Tibial artery (tissue), 4 donors: Measurements from ENCODE around the gene TRHDE.

Source experiments
- DNase-seq, 2 donors: peaks; one replicate each; pipeline ENCODE4 v3.0.0-alpha.2; 2019
- H3K27ac ChIP-seq, 2 donors: fragments of 200-600 bp; sonication (generic) in 1 of 2; 1 replicate in 1 of 2; 2 replicates in 1 of 2; pipeline ENCODE4 v1.5.1; 2018 to 2019; ENCODE audit warnings: mild to moderate bottlenecking in 1 of 2
- H3K27me3 ChIP-seq, 2 donors: fragments of 200-600 bp; sonication (generic) in 1 of 2; one replicate each; pipeline versions ENCODE4 v1.5.1 to v1.6.0; 2016 to 2019
- H3K36me3 ChIP-seq, 3 donors: fragments of 200-600 bp; sonication (generic) in 2 of 3; one replicate each; pipeline ENCODE4 v1.5.1; 2016 to 2019; ENCODE audit warnings: mild to moderate bottlenecking in 2 of 3
- H3K4me1 ChIP-seq, 4 donors: fragments of 200-600 bp; sonication (generic) in 2 of 4; 1 replicate in 3 of 4; 2 replicates in 1 of 4; pipeline ENCODE4 v1.5.1; 2016 to 2019
- H3K4me3 ChIP-seq, 2 donors: fragments of 200-600 bp; sonication (generic) in 1 of 2; 1 replicate in 1 of 2; 2 replicates in 1 of 2; pipeline ENCODE4 v1.5.1; 2018 to 2019; ENCODE audit warnings: mild to moderate bottlenecking in 2 of 2
- H3K9me3 ChIP-seq, 3 donors: fragments of 200-600 bp; sonication (generic) in 1 of 3; one replicate each; pipeline ENCODE4 v1.5.1; 2016 to 2019
- intact Hi-C: fragments of 100-400 bp; cut with DNase I; formaldehyde crosslinking; loops from one replicate; pipeline ENCODE4 v1.15.0; 2023; ENCODE audit warnings: low total_unique reads
- TF ChIP-seq, protein P1 (sequence below), 2 experiments: fragments of 200-600 bp in 1 of 2; fragments of 450-650 bp in 1 of 2; IDR thresholded peaks; one replicate each; pipeline ENCODE4 v1.5.1; 2017 to 2019; ENCODE audit warnings: antibody characterized with exemption in 2 of 2, mild to moderate bottlenecking in 1 of 2, moderate library complexity in 1 of 2

TRHDE gene

GRCh38 chr12:72236071-72236705, 36.0 kb upstream of the TRHDE start:
- H3K4me1 ChIP-seq: peaks cover 0 to 5% (median 0%) of the 10 kb centered on the region in 4 donors
- H3K27me3 ChIP-seq: no peaks in the 10 kb centered on the region
- H3K27ac ChIP-seq: no peak overlapping the region
- no peak overlapping the region for H3K4me3 ChIP-seq
- H3K36me3 ChIP-seq: no peaks in the 10 kb centered on the region
- TF ChIP-seq, protein P1, sequence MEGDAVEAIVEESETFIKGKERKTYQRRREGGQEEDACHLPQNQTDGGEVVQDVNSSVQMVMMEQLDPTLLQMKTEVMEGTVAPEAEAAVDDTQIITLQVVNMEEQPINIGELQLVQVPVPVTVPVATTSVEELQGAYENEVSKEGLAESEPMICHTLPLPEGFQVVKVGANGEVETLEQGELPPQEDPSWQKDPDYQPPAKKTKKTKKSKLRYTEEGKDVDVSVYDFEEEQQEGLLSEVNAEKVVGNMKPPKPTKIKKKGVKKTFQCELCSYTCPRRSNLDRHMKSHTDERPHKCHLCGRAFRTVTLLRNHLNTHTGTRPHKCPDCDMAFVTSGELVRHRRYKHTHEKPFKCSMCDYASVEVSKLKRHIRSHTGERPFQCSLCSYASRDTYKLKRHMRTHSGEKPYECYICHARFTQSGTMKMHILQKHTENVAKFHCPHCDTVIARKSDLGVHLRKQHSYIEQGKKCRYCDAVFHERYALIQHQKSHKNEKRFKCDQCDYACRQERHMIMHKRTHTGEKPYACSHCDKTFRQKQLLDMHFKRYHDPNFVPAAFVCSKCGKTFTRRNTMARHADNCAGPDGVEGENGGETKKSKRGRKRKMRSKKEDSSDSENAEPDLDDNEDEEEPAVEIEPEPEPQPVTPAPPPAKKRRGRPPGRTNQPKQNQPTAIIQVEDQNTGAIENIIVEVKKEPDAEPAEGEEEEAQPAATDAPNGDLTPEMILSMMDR (IDR thresholded peaks at IDR 0.05): no peak
- intact Hi-C loops: no loop called here
- H3K9me3 ChIP-seq: no peaks in the 10 kb centered on the region
- no peak for DNase-seq

GRCh38 chr12:72241552-72241951, 30.6 kb upstream of the TRHDE start:
- intact Hi-C loops: no loop called here
- TF ChIP-seq, protein P1 (IDR thresholded peaks at IDR 0.05): no peak
- Histone ChIP-seq H3K27ac (no peak overlapping the region), H3K36me3 (no peaks in the 10 kb centered on the region), H3K4me3 (no peak overlapping the region), H3K27me3 (no peaks in the 10 kb centered on the region), H3K9me3 (no peaks in the 10 kb centered on the region), H3K4me1 (no peaks in the 10 kb centered on the region)
- no peak for DNase-seq

- H3K36me3 ChIP-seq: no peaks in the 10 kb centered on the region
- H3K9me3 ChIP-seq: no peaks in the 10 kb centered on the region
- H3K4me1 ChIP-seq: no peaks in the 10 kb centered on the region
- H3K27ac ChIP-seq: no peak overlapping the region
- H3K27me3 ChIP-seq: no peaks in the 10 kb centered on the region
- intact Hi-C loops: no loop called here
- TF ChIP-seq, protein P1 (IDR thresholded peaks at IDR 0.05): no peak
- DNase-seq: no peak
- no peak overlapping the region for H3K4me3 ChIP-seq
These were observed 29.2 kb upstream of the TRHDE start for GRCh38 chr12:72242946-72243345.

DNA sequence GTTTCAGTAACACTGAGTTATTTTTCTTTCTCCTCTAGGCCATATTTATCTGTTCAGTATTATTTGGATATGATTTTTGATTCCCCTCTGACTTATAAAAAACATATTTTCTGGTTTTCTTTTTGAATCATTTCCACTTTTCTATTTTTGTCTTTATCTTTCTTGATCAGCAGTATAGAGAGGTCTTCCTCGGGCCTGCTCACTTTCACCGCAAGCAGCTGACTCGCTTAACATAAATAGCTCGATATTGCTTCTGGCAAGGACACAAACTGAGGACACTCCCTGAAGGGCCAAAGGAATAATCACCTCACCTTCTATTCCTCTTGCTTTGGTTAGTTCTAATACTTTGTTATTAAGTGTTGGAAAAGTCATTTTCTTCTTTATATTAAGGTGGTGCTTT, 25.8 kb upstream of the TRHDE start:
- Histone ChIP-seq H3K9me3 (no peaks in the 10 kb centered on the region), H3K4me1 (no peaks in the 10 kb centered on the region), H3K27me3 (no peaks in the 10 kb centered on the region), H3K36me3 (no peaks in the 10 kb centered on the region), H3K4me3 (no peak overlapping the region), H3K27ac (no peak overlapping the region)
- TF ChIP-seq, protein P1 (IDR thresholded peaks at IDR 0.05): no peak
- intact Hi-C loops: no loop called here
- no peak for DNase-seq

DNA sequence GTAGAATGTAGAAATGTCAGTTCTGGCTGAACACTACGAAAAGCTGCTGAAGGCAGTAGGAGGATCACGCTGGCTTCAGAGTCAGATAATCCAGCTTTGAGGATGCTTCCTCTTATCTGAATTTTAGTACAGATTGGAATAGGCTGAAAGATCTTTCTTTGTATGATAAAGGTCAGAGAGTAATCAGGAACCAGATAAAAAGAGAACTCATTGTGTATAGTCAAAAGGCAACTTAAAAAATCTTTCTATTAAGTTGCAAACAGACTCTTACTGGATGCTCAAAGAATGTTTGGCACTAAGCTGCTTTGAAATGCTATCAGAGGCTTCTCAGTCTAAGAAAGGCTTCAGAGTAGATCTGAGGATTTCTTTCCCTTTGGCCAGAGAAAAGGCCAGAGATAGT, 21.8 kb upstream of the TRHDE start:
- Histone ChIP-seq H3K4me3 (no peak overlapping the region), H3K36me3 (no peaks in the 10 kb centered on the region), H3K4me1 (no peaks in the 10 kb centered on the region), H3K27ac (no peak overlapping the region), H3K27me3 (no peaks in the 10 kb centered on the region), H3K9me3 (no peaks in the 10 kb centered on the region)
- DNase-seq: no peak
- TF ChIP-seq, protein P1 (IDR thresholded peaks at IDR 0.05): no peak
- intact Hi-C loops: no loop called here

- Histone ChIP-seq H3K27me3 (no peaks in the 10 kb centered on the region), H3K4me3 (no peak overlapping the region), H3K9me3 (no peaks in the 10 kb centered on the region), H3K4me1 (no peaks in the 10 kb centered on the region), H3K36me3 (no peaks in the 10 kb centered on the region), H3K27ac (no peak overlapping the region)
- TF ChIP-seq, protein P1 (IDR thresholded peaks at IDR 0.05): no peak
- DNase-seq: no peak
- intact Hi-C loops: no loop called here
These were observed 15.4 kb upstream of the TRHDE start for GRCh38 chr12:72256725-72257124.
